Stimulated activated CD4-positive, alpha-beta T cell treated with anti-CD3 and anti-CD28 coated beads, Interleukin-15, amount 100 ng/mL, for 1 hour (primary cell): ENCODE results near the gene LRTM2.

Experiments used
- DNase-seq, 2 donors: peaks; one replicate each; pipeline ENCODE4 v3.0.0-alpha.2; 2020; ENCODE audit warnings: low read depth in 1 of 2, low spot score in 1 of 2

Gene LRTM2

DNA sequence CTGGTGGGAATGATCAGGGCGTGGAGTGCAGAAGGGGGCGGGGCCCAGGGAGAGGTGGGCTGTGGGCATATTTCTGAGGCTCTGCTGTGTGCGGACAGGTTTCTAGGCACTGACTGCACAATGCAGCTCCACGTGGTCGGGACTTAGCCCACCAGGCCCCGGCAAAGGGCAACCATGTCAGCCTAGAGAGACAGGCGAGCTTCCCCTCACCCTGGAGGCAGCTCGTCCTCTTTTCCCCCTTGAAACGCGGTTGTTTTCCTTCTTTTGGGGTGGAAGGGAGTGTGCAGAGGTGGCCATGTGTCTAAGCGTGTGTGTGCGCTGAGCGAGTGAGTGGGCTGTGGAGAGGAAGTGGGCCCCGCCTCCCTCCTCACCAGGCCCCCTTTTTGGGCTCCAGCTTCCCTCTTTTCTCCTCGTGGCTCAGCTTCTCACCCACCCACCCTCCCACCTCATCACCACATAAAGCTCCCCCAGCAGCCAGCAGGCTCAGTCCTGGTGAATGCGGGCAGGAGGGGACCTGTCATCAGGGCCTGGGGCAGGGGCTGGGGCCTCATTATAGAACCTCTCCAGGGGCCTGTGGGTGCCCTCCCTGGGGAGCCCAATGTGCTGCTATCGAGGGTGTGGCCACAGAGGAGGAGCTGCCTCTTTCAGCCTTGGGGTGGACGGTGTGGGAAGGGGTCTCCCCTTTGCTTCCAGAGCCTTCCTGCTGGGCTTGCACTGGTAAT, 22.0 kb downstream of the LRTM2 start:
- DNase-seq: no peak

DNA sequence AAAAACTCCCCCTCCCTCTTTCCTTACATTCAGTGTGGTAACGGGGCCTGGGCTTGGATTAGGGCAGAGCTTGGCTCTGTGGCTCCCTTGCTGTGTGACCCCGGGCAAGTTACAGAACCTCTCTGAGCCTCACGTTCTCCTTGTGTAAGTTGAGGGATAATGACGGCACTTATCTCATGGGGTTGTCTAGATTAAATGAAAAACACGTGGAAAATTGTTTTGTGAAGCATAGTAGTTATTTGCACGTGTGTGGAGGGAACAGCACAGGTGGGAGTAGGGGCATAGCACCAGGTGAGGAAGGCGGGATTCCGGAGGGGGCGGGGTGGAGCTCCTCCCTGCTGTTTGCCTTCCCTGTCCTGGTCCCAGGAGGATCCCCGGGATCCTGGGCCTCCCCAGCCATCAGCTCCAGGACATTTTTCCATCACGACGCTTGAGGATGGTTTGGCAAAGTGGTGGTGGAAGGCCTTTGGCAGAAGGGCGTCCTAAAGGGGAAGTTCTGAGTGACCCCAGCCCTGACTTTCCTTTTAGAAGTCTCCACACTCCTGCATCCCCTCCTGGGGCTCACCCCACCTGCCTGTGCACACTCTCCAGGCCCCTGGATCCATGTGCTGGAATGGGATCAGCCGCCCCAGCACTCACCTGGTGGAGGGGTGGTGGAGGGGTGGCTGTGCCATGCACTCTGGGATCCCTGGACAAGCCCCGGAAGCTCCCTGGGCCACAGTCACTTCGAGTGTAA, 22.7 kb downstream of the LRTM2 start:
- no peak for DNase-seq

DNA sequence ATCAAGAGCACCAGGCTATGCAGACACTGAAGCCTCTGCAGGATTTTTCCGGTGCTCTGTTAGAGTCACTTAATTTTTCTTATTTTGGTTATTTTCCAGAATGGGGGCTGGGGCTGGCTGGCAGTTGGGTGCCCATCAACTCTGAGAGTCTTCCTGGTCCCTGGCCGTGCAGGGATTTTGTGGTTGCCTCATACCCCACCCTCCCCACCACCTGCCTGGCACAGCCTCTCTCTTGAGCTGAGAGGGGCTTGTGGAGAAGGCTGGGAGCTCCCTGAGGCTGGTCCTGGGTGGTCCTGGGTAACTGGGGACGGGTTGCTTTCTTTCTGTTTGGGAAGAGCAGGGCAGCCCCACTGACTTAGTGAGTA, 23.3 kb downstream of the LRTM2 start:
- DNase-seq: no peak

DNA sequence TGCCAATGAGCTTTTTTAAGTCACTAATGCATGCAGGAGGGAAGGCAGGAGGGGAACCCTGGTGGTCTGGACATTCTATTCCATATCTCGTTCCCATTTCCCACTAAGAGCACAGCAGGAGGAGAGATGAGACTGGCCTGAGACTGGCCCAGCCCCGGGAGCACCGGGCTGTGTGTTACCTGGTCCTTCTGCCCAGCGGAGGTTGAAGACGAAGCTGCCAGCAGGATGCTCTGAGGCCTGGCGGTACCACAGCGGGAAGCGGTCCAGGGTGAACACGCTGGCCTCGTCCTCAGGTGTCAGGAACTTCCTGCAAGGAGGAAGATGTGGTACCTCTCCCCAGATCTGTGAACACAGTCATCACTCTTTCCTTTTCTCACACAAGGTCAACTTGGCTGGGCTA, 23.9 kb downstream of the LRTM2 start:
- no peak for DNase-seq

DNA sequence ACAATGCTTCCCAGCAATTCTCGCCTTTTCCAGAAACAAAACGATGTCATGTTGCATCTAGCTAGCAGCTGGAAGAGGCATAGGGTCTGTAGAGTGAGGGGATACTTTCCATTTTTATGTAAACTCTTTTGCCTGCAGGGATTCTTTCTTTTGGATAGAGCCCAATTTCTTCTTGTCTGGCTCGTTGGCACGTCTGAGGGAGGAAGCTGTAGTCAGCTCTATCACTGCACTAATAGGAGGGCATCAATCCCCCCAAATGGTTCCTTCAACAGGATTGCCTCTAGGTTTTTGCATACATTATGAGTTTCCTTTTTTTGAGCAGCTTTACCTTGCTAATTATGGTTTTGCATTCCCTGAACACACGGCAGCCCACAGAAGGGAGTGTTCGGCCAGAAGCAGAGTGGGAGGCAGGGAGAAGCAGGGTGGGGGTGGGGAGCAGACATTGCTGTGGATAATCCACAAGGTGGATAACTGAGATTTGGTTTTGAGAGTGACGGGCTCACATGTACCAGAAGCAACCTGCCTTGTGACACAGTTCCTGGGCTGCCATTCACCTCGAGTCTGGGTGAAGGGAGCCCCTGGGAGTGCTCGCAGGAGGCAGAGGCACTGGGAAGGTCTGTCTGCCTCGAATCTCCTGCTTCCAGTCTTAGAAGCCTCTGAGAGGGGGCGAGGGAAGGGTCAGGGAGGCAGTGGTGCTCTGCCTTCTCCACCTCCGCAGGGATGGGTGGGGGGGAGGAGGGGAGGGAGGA, 24.5 kb downstream of the LRTM2 start:
- DNase-seq: no peak

DNA sequence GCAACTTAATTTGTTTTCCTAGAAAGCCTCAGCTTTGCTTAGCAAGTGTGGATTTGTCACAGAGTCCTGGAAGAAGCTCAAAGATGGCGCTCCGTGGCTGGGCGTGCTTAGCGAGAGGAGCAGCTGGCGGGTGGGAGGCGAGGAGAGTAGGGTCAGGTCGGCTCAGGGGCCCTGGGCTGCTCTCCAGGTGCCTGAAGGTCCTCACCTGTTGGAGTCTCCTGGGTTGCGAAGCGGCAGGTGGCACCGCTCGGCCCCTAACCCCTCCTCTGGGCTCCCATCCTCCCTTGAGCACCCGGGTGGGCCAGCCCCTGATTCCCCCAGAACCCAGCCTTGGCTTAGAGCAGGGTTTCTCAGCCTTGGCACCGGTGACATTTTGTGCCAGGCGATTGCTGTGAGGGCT, 25.1 kb downstream of the LRTM2 start:
- no peak for DNase-seq

DNA sequence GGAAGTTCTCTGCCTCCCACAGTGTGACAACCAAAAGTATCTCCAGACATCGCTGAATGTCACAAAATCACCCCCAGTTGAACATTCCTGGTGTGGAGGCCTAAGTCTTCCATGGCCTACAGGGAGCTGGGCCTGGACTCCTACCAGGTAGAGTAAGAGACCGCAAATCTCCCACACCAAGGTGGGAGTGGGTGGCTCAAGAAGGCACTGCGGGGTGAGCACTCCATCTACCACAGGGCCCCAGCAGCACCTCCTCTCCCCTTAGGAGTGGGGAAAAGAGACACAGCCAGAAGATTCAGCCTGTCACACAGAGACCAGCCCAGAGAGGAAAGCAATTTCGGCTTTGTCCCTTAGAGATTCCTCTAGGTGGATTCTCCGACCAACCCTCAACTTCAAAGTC, 25.5 kb downstream of the LRTM2 start:
- DNase-seq: no peak

DNA sequence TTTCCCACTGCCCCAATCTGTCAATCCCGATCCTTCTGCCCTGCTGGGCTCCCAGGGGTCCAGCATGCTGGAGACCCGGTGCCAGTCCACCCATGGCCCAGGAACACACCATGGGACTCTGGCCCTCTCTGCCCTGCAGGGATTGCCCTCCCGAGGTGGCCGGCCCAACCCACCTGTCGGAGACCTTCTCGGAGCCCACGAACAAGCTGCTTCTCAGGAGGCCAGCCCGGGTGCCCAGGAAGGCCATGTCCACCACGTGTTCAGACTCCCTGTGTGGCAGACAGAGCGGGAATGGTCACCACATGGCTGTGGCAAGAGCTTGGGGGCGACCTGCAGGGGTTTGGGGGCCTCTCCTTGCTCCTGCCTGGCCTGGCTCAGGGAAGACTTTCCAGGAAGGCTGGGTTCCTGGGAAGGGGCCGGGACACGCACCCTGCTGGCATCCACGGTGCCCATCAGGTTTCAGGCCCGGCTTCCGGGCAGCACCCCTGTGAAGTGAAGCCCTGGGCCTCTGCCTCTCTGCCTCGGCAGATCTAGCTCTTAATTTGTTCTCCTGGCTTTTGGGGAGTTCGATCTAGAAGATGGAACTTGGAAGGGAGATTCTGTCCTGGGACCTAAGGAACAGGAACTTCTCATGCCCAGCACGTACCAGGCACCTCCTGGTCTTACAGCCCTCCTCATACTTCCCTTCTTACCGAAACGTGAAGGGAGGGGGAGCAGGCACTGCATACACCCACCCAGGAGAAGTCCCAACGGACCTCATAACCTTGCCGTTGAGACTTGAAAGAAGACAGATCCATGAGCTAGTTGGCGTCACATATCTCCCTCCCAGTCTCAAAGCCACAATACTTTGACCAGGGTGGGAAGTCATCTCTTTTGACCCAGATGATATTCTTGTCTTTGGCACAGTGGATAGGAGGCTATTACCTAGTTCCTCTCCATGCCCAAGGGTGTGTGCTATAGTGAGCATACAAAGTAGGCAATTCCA, 26.3 kb downstream of the LRTM2 start:
- DNase-seq: no peak

DNA sequence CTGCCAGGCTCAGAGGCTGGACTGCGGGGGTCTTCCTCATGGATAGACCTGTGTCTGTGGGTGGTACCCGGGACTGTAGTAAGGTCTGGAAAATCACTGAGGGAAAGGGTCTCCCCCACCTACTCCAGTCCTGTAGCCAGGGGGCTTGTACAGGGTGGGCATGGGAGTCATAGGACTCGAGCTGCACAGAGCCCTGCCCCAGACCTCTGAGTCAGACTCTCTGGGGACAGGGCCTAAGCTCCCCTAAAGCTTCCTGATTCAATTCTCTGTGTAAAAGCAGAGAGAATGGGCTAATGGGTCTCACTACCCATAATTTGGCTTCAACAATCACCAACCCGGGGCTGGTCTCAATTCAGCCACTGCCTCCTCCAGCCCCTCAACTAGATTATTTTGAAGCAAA, 27.0 kb downstream of the LRTM2 start:
- no peak for DNase-seq

DNA sequence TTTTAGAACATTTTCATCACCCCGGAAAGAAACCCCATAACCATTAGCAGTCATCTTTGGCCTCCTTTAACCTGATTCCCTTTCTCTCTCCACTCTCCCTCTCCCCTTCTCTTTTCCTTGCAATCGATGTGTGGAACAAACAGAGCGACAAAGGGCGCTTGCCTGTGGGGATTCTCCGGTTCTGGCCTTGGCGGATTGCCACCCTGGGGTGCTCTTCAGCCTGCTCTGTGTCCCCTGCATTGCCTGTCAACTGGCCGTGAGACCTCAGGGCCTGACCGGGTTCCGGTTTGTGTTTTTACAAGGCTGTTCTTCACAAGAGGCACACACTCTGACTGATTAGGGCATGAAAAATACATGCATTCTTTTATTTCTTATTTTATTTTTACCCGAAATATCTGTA, 27.8 kb downstream of the LRTM2 start:
- no peak for DNase-seq

DNA sequence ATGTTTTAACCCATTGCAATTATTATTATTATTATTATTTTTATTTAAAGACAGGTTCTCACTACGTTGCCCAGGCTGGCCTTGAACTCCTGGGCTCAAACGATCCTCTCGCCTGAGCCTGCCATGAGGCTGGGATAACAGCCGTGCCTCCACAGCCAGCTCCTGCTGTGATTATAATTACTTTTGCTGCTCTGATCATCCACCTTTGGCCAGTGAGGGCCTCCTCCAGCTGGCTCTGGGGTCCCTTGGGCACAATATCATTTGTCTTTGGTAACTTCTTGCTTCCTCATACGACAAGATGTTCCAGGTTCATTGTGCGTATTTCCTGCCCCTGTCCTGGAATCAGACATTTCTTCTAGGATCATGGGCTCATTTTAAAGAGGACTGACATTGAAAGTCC, 28.4 kb downstream of the LRTM2 start:
- DNase-seq: no peak

DNA sequence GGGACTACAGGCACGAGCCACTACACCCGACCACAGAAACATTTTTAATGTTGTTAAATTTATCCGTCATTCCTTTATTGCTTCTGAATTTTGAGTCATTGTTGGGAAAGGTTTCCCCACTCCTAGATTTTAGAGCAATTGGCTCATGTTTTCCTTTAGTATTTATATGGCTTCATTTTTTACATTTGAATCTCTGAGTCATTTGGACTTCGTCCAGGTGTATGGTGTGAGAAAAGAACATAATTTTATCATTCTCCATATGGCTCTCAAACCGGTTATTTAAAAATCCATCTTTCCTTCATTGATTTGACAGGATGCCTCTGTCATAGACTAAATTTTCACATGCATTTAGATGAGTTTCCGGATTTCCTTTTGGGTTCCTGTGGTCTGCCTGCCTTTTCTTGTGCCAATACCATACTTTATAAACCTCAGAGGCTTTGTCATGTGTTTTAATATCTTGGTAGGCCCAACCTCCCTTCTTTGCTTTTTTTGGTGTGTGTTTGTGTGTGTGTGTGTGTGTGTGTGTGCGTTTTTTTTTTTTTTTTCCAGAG, 30.9 kb downstream of the LRTM2 start:
- DNase-seq: no peak

DNA sequence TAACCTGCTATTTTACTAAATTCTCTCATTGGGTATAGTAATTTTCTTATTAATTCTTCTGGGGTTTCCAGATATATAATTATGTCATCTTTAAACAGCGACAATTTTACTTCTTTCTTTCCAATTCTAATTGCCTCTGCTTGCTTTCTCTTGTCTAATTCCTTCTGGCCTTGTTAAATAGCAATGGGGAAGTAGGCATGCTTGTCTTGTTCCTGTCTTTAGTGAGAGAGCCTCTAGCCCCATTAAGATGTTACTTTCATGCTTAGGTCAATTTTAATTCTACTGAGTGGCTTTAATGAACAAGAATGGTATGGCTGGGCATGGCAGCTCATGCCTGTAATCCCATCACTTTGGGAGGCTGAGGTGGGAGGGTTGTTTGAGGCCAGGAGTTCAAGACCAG, 31.7 kb downstream of the LRTM2 start:
- DNase-seq: no peak

DNA sequence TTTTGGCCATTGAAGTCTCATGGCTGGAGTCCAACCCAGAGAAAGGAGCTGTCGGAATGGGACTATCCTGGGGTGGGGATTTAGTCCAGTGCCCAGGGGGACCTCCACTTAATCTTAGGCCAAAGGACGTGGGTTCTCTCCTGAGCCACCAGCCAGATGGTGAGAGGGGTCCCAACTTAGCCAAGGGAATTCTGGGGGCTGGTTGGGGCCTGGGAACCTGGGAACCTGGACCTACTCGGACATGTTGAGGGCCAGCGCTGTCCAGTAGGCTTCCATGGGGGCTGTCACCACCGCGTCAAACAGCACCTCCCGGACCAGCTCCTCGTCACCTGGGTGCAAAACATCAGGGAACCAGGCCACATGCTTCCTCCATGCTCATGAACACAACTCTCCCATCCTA, 33.4 kb downstream of the LRTM2 start:
- DNase-seq: no peak

DNA sequence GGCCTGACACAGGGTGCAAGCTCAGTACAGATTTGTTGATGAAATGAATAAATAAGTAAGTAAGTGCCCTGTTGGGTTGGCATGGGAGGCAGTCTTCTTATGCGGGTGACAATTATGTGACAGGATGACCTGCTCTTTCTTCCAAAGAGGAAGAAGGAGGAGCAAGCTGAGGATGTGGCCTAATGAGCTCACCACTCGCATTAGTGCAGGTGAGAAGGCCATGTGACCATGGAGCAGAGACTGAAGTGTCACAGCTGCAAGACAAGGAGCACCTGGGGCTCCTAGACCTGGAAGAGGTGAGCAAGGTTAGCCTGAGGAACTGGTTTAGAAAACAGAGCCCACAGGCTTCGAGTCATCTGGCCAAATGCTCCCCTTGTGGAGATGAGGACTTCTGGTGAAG, 34.9 kb downstream of the LRTM2 start:
- no peak for DNase-seq

DNA sequence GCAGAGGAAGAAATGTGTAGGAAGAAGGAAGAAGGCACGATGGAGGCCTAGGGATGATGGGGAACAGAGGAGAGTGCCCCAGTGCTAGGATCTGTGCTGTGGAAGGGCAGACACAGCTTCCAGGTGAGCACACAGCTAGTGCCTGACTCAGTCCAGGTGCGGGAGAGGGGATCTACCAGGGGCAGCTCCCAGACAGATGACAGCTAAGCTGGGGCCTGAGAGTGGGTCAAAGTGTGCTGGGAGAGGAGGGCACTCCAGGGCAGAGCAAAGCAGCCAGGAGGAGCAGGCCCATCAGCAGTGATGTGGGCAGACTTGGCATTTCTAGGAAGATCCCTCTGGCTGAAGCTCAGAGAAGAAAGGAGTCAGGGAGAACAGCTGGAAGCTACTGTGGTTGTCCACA, 36.7 kb downstream of the LRTM2 start:
- no peak for DNase-seq

DNA sequence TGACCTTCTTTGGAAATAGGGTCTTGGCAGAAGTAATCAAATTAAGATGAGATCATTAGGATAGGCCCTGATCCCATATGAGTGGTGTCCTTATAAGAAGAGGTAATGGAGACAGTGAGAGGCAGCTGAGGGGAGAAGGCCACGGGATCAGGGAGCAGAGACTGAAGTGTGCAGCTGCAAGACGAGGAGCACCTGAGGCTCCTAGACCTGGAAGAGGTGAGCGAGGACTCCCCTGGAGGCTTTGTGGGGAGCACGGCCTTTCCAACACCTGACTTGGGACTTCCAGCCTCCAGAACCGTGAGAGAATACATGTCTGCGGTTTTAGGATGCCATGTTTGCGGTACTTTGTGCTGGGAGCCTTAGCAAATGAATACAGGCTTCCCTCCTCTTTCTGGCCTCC, 37.5 kb downstream of the LRTM2 start:
- no peak for DNase-seq

DNA sequence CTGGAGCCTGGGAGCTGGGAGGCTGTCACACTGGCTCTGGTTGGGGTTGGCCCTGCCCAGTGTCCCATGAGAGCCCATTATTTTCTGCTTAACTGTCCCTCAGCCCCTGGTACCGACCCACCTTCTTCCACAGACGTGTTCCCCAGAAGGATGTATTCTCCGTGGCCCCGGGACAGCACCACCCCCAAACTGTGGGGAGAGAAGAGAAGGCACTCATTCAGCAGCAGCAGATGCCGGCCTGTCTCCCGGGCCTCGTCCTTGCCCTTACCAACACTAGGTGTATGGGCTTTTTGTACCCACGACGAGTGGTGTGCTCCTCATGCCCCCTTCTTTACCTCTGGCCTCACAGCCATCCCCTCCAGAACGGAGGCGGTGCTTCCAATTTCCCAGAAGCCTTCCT, 38.1 kb downstream of the LRTM2 start:
- DNase-seq: no peak

DNA sequence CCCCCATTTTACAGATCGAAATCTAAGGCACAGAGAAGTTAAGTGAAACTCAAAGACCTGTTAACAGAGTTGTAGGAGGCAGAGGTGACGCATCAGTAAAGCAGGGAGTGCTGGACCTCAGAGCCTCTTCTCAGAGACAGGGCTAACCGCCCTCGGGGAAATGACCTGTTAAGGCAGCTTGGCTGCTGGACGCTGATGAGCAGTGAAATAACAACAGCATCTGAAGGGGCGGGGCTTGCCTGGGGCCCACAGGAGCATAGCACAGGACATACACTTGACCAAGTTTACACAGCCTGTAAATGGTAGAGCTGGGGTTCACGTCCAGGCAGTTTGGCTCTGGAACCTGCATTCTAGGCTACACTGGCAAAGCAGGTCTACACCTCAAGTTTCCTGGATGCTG, 39.3 kb downstream of the LRTM2 start:
- no peak for DNase-seq

DNA sequence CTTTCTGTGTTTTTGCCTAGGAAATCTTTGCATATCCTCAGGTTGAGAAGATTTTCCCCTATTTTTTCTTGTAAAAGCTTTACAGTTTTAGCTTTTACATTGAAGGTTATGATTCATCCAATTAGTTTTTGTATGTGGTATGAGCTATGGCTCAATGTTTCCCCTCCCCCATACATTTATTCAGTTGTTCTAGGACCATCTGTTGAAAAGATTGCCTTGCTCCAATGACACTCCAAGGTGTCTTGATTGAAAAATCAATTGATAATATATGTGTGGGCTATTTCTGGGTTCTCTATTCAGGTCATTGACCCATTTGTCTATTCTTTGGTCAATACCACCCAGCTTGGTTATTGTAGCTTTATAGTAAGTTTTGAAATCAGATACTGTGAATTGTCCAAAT, 42.6 kb downstream of the LRTM2 start:
- no peak for DNase-seq

DNA sequence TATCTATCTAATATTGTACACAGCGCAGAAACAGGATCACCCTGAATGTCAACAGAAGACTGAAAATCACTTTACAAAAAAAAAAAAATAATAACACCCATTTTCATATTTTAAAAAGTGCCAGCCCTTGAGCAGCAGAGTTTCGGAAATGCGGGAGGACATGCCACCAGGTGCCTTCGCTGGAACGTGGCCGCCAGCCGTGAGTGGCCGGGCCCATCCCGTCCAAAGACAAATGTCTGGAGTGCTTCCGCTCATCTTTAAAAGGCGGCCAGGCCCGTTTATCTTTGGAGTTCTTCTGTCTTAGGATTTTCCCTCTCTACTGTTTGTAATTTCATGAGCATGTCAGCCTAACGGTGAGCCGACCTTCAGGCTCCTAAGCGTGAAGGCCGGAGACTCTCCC, 43.5 kb downstream of the LRTM2 start:
- no peak for DNase-seq
